GM23248 (cell line): ENCODE data around the gene TCF12. TPM values are rescaled to one million over a fixed set of nuclear protein-coding genes. Genes with fewer than 3 reads are reported as not detected.

Source experiments
- DNase-seq: peaks from one replicate; pipeline ENCODE4 v3.0.0-alpha.2; 2015
- H2AFZ ChIP-seq: fragments of 200-600 bp; sonication (generic); 2 replicates; pipeline ENCODE4 v1.6.1; 2016; ENCODE audit warnings: antibody characterized with exemption
- H3F3A ChIP-seq: fragments of 200-600 bp; sonication (generic); 2 replicates; pipeline ENCODE4 v1.6.1; 2016; ENCODE audit warnings: mild to moderate bottlenecking, antibody characterized with exemption, mixed run types; ENCODE audit not compliant: insufficient read depth
- H3K27ac ChIP-seq: fragments of 200-600 bp; sonication (generic); 2 replicates; pipeline ENCODE4 v1.5.1; 2016; ENCODE audit warnings: mild to moderate bottlenecking
- H3K27me3 ChIP-seq: fragments of 200-600 bp; sonication (generic); replicated peaks from 2 replicates; pipeline ENCODE4 v1.6.1; 2016; ENCODE audit warnings: mild to moderate bottlenecking; ENCODE audit not compliant: insufficient read depth
- H3K36me3 ChIP-seq: fragments of 200-600 bp; sonication (generic); 2 replicates; pipeline ENCODE4 v1.6.1; 2016; ENCODE audit warnings: low read depth, mild to moderate bottlenecking
- H3K4me1 ChIP-seq: fragments of 200-600 bp; sonication (generic); 2 replicates; pipeline ENCODE4 v1.6.1; 2016; ENCODE audit warnings: mild to moderate bottlenecking; ENCODE audit not compliant: insufficient read depth
- H3K4me2 ChIP-seq: fragments of 200-600 bp; sonication (generic); one replicate; pipeline ENCODE4 v1.6.1; 2016; ENCODE audit warnings: mild to moderate bottlenecking; ENCODE audit not compliant: unreplicated experiment
- H3K4me3 ChIP-seq: fragments of 200-600 bp; sonication (generic); 2 replicates; pipeline ENCODE4 v1.5.1; 2016; ENCODE audit warnings: mild to moderate bottlenecking
- H3K79me2 ChIP-seq: fragments of 200-600 bp; sonication (generic); 2 replicates; pipeline ENCODE4 v1.6.1; 2016; ENCODE audit warnings: mild to moderate bottlenecking; ENCODE audit not compliant: insufficient read depth
- H3K9ac ChIP-seq: fragments of 200-600 bp; sonication (generic); 2 replicates; pipeline ENCODE4 v1.6.1; 2016; ENCODE audit warnings: mild to moderate bottlenecking
- H3K9me2 ChIP-seq: fragments of 200-600 bp; sonication (generic); 2 replicates; pipeline ENCODE4 v1.6.1; 2016; ENCODE audit warnings: mixed run types, mild to moderate bottlenecking, moderate library complexity; ENCODE audit not compliant: insufficient read depth
- H3K9me3 ChIP-seq: fragments of 200-600 bp; sonication (generic); one replicate; pipeline ENCODE4 v1.6.1; 2017; ENCODE audit warnings: low read depth
- H4K20me1 ChIP-seq: fragments of 200-600 bp; sonication (generic); 2 replicates; pipeline ENCODE4 v1.6.0; 2016; ENCODE audit not compliant: insufficient read depth
- EZH2 ChIP-seq: fragments of 200-600 bp; sonication (generic); IDR thresholded peaks from 2 replicates; pipeline ENCODE4 v1.6.1; 2018; ENCODE audit warnings: antibody characterized with exemption, mild to moderate bottlenecking; ENCODE audit not compliant: insufficient read depth, poor library complexity, severe bottlenecking
- EZH2phosphoT487 ChIP-seq: fragments of 200-600 bp; sonication (generic); IDR thresholded peaks from 2 replicates; pipeline ENCODE4 v1.6.1; 2018; ENCODE audit warnings: antibody characterized with exemption, moderate library complexity, mild to moderate bottlenecking, low read depth; ENCODE audit not compliant: insufficient read depth
- WGBS, 2 experiments: methylation state at CpG; one replicate each; pipeline ENCODE4 v1.1.6; 2015 to 2017; ENCODE audit warnings: low lambda C conversion rate in 2 of 2, low coverage in 1 of 2; ENCODE audit errors: missing lambda C conversion rate in 2 of 2; 5-methylcytosine and 5-hydroxymethylcytosine counted together
- in situ Hi-C: fragments of 300-500 bp; cut with MboI; formaldehyde crosslinking; loops from 2 replicates; pipeline ENCODE4 v1.15.0; 2020
- polyA plus RNA-seq: library from polyadenylated mRNA; unstranded; fragments of >200 nt; fragmentation: Nextera tagmentation; extraction: Ambion mirVana; gene quantifications from 2 replicates; pipeline ENCODE4 v1.2.1, GENCODE V29; 2016
- total RNA-seq: library from RNA; depleted of rRNA; stranded (reverse); fragments of >200 nt; shearing (Covaris generic); gene quantifications from 2 replicates; pipeline ENCODE4 v1.2.3, GENCODE V29; 2014

TCF12 gene
- total and polyA plus RNA-seq, 2 experiments from 2014 or later = 53.6 to 58.6 TPM

DNA sequence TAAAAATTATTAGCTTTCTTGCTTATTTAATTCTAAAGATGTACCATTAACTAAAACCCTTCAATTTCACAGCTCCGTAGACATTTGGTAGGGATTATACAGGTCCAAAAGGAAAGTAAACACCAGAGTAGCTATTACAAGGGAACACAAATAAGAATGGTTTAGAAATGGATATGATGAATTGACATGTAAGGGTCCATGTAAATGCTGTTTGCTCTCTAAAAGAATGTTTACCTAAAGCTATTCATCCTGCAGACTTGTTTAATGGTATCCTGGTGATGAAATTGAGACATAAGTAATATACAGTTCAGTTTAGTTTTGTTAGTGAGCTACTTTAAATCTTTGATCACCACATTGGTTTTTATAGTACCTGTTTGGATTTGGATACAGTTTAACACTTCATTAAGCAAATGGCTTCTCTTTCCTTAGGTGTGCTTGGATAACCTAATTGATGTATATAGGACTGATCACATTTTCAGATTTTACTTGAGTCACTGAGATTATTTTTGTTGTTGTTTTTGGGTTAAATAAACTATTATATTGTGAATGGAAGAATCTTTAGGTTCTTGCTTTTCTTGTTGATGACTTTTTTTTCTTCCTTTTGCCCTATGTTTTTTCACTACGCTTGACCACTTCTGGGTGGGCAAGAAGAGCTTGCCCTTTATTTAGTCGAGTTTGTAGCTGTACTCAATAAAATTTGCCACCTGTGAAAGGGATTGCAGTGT lies 115.4 kb downstream of the TCF12 start:
- H3K4me3 ChIP-seq = no peak overlapping the region
- H2AFZ ChIP-seq = no peak overlapping the region
- H3K36me3 ChIP-seq = no peaks in the 10 kb centered on the region
- 0 out of 2 replicates have a peak, but pooled peaks cover 5% of the 10 kb centered on the region for H3K4me1 ChIP-seq
- no peak for DNase-seq
- no peaks in the 10 kb centered on the region for H4K20me1 ChIP-seq
- no peaks in the 10 kb centered on the region for H3F3A ChIP-seq
- TF ChIP-seq EZH2 (no peak), EZH2phosphoT487 (no peak)
- H3K79me2 ChIP-seq = peaks cover 100% of the 10 kb centered on the region
- H3K27me3 ChIP-seq = no peaks in the 10 kb centered on the region
- H3K9me2 ChIP-seq = no peaks in the 10 kb centered on the region
- H3K9ac ChIP-seq = no peak overlapping the region
- no peak overlapping the region for H3K27ac ChIP-seq
- H3K4me2 ChIP-seq = no peak overlapping the region
- 92 to 98% methylated on average over 3 of the region's 3 CpGs for WGBS, 2 experiments
- H3K9me3 ChIP-seq = no peaks in the 10 kb centered on the region
- in situ Hi-C loops = no loop called here

GRCh38 chr15:57034613-57035012 lies 116.2 kb downstream of the TCF12 start:
- Histone ChIP-seq H3F3A (no peaks in the 10 kb centered on the region), H3K27ac (no peak overlapping the region), H3K4me2 (no peak overlapping the region), H3K9me3 (no peaks in the 10 kb centered on the region), H3K36me3 (no peaks in the 10 kb centered on the region), H3K27me3 (no peaks in the 10 kb centered on the region), H3K4me1 (0 out of 2 replicates have a peak, but pooled peaks cover 5% of the 10 kb centered on the region), H3K79me2 (peaks cover 100% of the 10 kb centered on the region), H4K20me1 (no peaks in the 10 kb centered on the region), H3K9ac (no peak overlapping the region), H3K4me3 (no peak overlapping the region), H2AFZ (no peak overlapping the region), H3K9me2 (no peaks in the 10 kb centered on the region)
- in situ Hi-C loops = no loop called here
- no peak for DNase-seq
- TF ChIP-seq EZH2 (no peak), EZH2phosphoT487 (no peak)
- WGBS, 2 experiments = 90% methylated on average over 1 of the region's 1 CpG

- Histone ChIP-seq H3K4me2 (no peak overlapping the region), H3K9ac (no peak overlapping the region), H3K9me3 (no peaks in the 10 kb centered on the region), H3K27ac (no peak overlapping the region), H2AFZ (no peak overlapping the region), H3K79me2 (peaks cover 100% of the 10 kb centered on the region), H4K20me1 (no peaks in the 10 kb centered on the region), H3K4me1 (0 out of 2 replicates have a peak, but pooled peaks cover 5% of the 10 kb centered on the region), H3K4me3 (no peak overlapping the region), H3K27me3 (no peaks in the 10 kb centered on the region), H3K36me3 (no peaks in the 10 kb centered on the region), H3F3A (no peaks in the 10 kb centered on the region), H3K9me2 (no peaks in the 10 kb centered on the region)
- TF ChIP-seq EZH2 = no peak
- TF ChIP-seq EZH2phosphoT487 = no peak
- 71 to 74% methylated on average over 5 of the region's 5 CpGs for WGBS, 2 experiments
- no peak for DNase-seq
- in situ Hi-C loops = no loop called here
Measured at GRCh38 chr15:57035664-57036063, 117.2 kb downstream of the TCF12 start.

DNA sequence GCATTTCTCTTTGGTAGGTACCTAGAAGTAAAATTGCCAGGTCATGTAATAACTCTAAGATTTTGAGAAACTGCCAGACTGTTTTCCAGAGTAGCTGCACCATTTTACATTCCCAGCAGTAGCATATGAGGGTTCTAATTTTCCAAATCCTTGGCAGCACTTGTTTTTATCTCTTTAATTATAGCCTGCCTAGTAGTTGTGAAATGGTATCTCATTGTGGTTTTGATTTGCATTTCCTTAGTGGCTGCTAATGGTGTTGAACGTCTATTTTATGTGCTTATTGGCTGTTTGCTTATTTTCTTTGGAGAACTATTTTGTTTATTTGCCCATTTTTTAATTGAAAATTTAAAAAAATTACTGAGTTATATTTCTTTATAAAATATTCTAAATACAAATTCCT lies 117.9 kb downstream of the TCF12 start:
- Histone ChIP-seq H3K27ac (no peak overlapping the region), H3K79me2 (peaks cover 100% of the 10 kb centered on the region), H3K4me2 (no peak overlapping the region), H3K9ac (no peak overlapping the region), H4K20me1 (peaks cover 6% of the 10 kb centered on the region), H3K9me3 (no peaks in the 10 kb centered on the region), H3F3A (no peaks in the 10 kb centered on the region), H3K4me3 (no peak overlapping the region), H3K4me1 (0 out of 2 replicates have a peak, but pooled peaks cover 2% of the 10 kb centered on the region), H2AFZ (no peak overlapping the region), H3K36me3 (no peaks in the 10 kb centered on the region), H3K9me2 (no peaks in the 10 kb centered on the region), H3K27me3 (no peaks in the 10 kb centered on the region)
- WGBS, 2 experiments = 17 to 19% methylated on average over 1 of the region's 1 CpG
- DNase-seq = no peak
- in situ Hi-C loops = no loop called here
- TF ChIP-seq EZH2phosphoT487 = no peak
- TF ChIP-seq EZH2 = no peak
